ENCODE measurements around the gene CALY.

Gene CALY

GRCh38 chr10:133328358-133329343 is 8.0 kb downstream of the CALY start:
- no peaks in the 10 kb centered on the region for H3K9me3 ChIP-seq (ENCODE audit: insufficient read depth, low read depth, low read length)
- no peaks in the 10 kb centered on the region for H3K27me3 ChIP-seq (ENCODE audit: insufficient read depth, low read length, poor library complexity, severe bottlenecking)
- H3K4me2 ChIP-seq (ENCODE audit: low read depth, low read length, poor library complexity, severe bottlenecking), result no peak overlapping the region
- no peaks in the 10 kb centered on the region for H3K79me2 ChIP-seq (ENCODE audit: insufficient read depth, low read length)
- H3F3A ChIP-seq (ENCODE audit: low read depth), result no peaks in the 10 kb centered on the region
- H3K4me1 ChIP-seq (ENCODE audit: insufficient read depth, low read length, poor library complexity, severe bottlenecking), result peaks cover 10% of the 10 kb centered on the region
- no peaks in the 10 kb centered on the region for H4K20me1 ChIP-seq (ENCODE audit: insufficient read depth, low read length, poor library complexity, severe bottlenecking)
- no peak overlapping the region for H3K4me3 ChIP-seq (ENCODE audit: low read length, poor library complexity, severe bottlenecking)
- no peak overlapping the region for H3K9ac ChIP-seq (ENCODE audit: low read depth, low read length, poor library complexity, severe bottlenecking)
- no peak overlapping the region for H2AFZ ChIP-seq (ENCODE audit: low read length)
- H3K36me3 ChIP-seq (ENCODE audit: insufficient read depth, low read length), result no peaks in the 10 kb centered on the region
- H3K9me2 ChIP-seq (replicated peaks; ENCODE audit: low read depth, low read length), result no peaks in the 10 kb centered on the region
- TF ChIP-seq, protein P1, sequence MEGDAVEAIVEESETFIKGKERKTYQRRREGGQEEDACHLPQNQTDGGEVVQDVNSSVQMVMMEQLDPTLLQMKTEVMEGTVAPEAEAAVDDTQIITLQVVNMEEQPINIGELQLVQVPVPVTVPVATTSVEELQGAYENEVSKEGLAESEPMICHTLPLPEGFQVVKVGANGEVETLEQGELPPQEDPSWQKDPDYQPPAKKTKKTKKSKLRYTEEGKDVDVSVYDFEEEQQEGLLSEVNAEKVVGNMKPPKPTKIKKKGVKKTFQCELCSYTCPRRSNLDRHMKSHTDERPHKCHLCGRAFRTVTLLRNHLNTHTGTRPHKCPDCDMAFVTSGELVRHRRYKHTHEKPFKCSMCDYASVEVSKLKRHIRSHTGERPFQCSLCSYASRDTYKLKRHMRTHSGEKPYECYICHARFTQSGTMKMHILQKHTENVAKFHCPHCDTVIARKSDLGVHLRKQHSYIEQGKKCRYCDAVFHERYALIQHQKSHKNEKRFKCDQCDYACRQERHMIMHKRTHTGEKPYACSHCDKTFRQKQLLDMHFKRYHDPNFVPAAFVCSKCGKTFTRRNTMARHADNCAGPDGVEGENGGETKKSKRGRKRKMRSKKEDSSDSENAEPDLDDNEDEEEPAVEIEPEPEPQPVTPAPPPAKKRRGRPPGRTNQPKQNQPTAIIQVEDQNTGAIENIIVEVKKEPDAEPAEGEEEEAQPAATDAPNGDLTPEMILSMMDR (conservative IDR thresholded peaks at IDR 0.05; ENCODE audit: low read length), result no peak
- no peak for TF ChIP-seq EZH2phosphoT487 (IDR thresholded peaks at IDR 0.05; ENCODE audit: borderline replicate concordance)

- no peaks in the 10 kb centered on the region for H3K9me3 ChIP-seq (ENCODE audit: insufficient read depth, low read depth, low read length)
- H2AFZ ChIP-seq (ENCODE audit: low read length), result no peak overlapping the region
- H3K4me2 ChIP-seq (ENCODE audit: low read depth, low read length, poor library complexity, severe bottlenecking), result no peak overlapping the region
- H3K9ac ChIP-seq (ENCODE audit: low read depth, low read length, poor library complexity, severe bottlenecking), result no peak overlapping the region
- H4K20me1 ChIP-seq (ENCODE audit: insufficient read depth, low read length, poor library complexity, severe bottlenecking), result no peaks in the 10 kb centered on the region
- H3K9me2 ChIP-seq (replicated peaks; ENCODE audit: low read depth, low read length), result no peaks in the 10 kb centered on the region
- H3K79me2 ChIP-seq (ENCODE audit: insufficient read depth, low read length), result no peaks in the 10 kb centered on the region
- TF ChIP-seq EZH2phosphoT487 (IDR thresholded peaks at IDR 0.05; ENCODE audit: borderline replicate concordance), result no peak
- TF ChIP-seq, protein P1 (conservative IDR thresholded peaks at IDR 0.05; ENCODE audit: low read length), result no peak
- no peak overlapping the region for H3K4me3 ChIP-seq (ENCODE audit: low read length, poor library complexity, severe bottlenecking)
- H3K27me3 ChIP-seq (ENCODE audit: insufficient read depth, low read length, poor library complexity, severe bottlenecking), result no peaks in the 10 kb centered on the region
- H3K36me3 ChIP-seq (ENCODE audit: insufficient read depth, low read length), result no peaks in the 10 kb centered on the region
- H3F3A ChIP-seq (ENCODE audit: low read depth), result no peaks in the 10 kb centered on the region
- peaks cover 10% of the 10 kb centered on the region for H3K4me1 ChIP-seq (ENCODE audit: insufficient read depth, low read length, poor library complexity, severe bottlenecking)
Observed at GRCh38 chr10:133327651-133328357, 8.9 kb downstream of the CALY start.

- no peak overlapping the region for H3K4me3 ChIP-seq (ENCODE audit: low read length, poor library complexity, severe bottlenecking)
- H3F3A ChIP-seq (ENCODE audit: low read depth), result no peaks in the 10 kb centered on the region
- H2AFZ ChIP-seq (ENCODE audit: low read length), result no peak overlapping the region
- H3K9me2 ChIP-seq (replicated peaks; ENCODE audit: low read depth, low read length), result no peaks in the 10 kb centered on the region
- TF ChIP-seq EZH2phosphoT487 (IDR thresholded peaks at IDR 0.05; ENCODE audit: borderline replicate concordance), result no peak
- TF ChIP-seq, protein P1 (conservative IDR thresholded peaks at IDR 0.05; ENCODE audit: low read length), result no peak
- H3K36me3 ChIP-seq (ENCODE audit: insufficient read depth, low read length), result no peaks in the 10 kb centered on the region
- no peak overlapping the region for H3K4me2 ChIP-seq (ENCODE audit: low read depth, low read length, poor library complexity, severe bottlenecking)
- no peaks in the 10 kb centered on the region for H3K27me3 ChIP-seq (ENCODE audit: insufficient read depth, low read length, poor library complexity, severe bottlenecking)
- H3K9me3 ChIP-seq (ENCODE audit: insufficient read depth, low read depth, low read length), result no peaks in the 10 kb centered on the region
- no peaks in the 10 kb centered on the region for H3K79me2 ChIP-seq (ENCODE audit: insufficient read depth, low read length)
- H3K9ac ChIP-seq (ENCODE audit: low read depth, low read length, poor library complexity, severe bottlenecking), result no peak overlapping the region
- H3K4me1 ChIP-seq (ENCODE audit: insufficient read depth, low read length, poor library complexity, severe bottlenecking), result peaks cover 10% of the 10 kb centered on the region
- no peaks in the 10 kb centered on the region for H4K20me1 ChIP-seq (ENCODE audit: insufficient read depth, low read length, poor library complexity, severe bottlenecking)
Observed at GRCh38 chr10:133326745-133327650, 9.7 kb downstream of the CALY start.

Measured in Loucy (cell line).